OCI-LY1 (cell line): ENCODE results near the gene TRABD2B.

Experiments
- CTCF ChIP-seq: fragments of 200-600 bp; sonication (generic), shearing (Covaris generic); IDR thresholded peaks from 2 replicates; pipeline ENCODE4 v1.5.1; 2017; ENCODE audit warnings: mild to moderate bottlenecking, antibody characterized with exemption, low read length, moderate library complexity, mixed read lengths
- EZH2 ChIP-seq: fragments of 200-600 bp; sonication (generic), shearing (Covaris generic); IDR thresholded peaks from 2 replicates; pipeline ENCODE4 v1.8.0; 2017; ENCODE audit warnings: borderline replicate concordance, mixed run types, mild to moderate bottlenecking, antibody characterized with exemption, low read length, moderate library complexity, mixed read lengths

- TF ChIP-seq CTCF (peak; percentile 59), EZH2 (no peak)
These were observed 258.5 kb downstream of the TRABD2B start for GRCh38 chr1:47738560-47739182.
